Caki2 (cell line): ENCODE measurements around the gene MGAT4C. TPM values are rescaled to one million over a fixed set of nuclear protein-coding genes. Genes with fewer than 3 reads are reported as not detected.
"Not testable (repeated sequence)": the region's sequence is repeated elsewhere in the genome, so short reads cannot be mapped to it uniquely, and the experiment has no call there.

Experiments used
- DNase-seq: peaks from one replicate; pipeline ENCODE4 v3.0.0-alpha.2; 2015; ENCODE audit warnings: low read depth
- in situ Hi-C: cut with HindIII; loops from 2 replicates; pipeline ENCODE4 v1.10.0; 2016; ENCODE audit warnings: low sequenced_read_pairs, low pct_unique_long_range_greater_than_20kb, mixed read lengths
- total RNA-seq: library from RNA; depleted of rRNA; stranded (reverse); fragments of >200 nt; shearing (Covaris generic); gene quantifications from 2 replicates; pipeline ENCODE4 v1.2.3, GENCODE V29; 2014; ENCODE audit warnings: low replicate concordance

Gene MGAT4C
- total RNA-seq, 1 experiment from 2014 or later = not detected

- in situ Hi-C loops = no loop called here
- no peak for DNase-seq
Measured at GRCh38 chr12:86154620-86155019, 101.6 kb downstream of the MGAT4C start.

GRCh38 chr12:86148612-86149011 lies 107.6 kb downstream of the MGAT4C start:
- DNase-seq = no peak
- in situ Hi-C loops = no loop called here

GRCh38 chr12:86148071-86148470 lies 108.1 kb downstream of the MGAT4C start:
- DNase-seq = no peak
- in situ Hi-C loops = no loop called here

- DNase-seq = no peak
- in situ Hi-C loops = no loop called here
Measured at GRCh38 chr12:86145156-86145555, 111.0 kb downstream of the MGAT4C start.

- no peak for DNase-seq
- in situ Hi-C loops = no loop called here
Measured at GRCh38 chr12:86143162-86143561, 113.0 kb downstream of the MGAT4C start.

GRCh38 chr12:86139671-86140070 lies 116.5 kb downstream of the MGAT4C start:
- no peak for DNase-seq
- in situ Hi-C loops = no loop called here

- no peak for DNase-seq
- in situ Hi-C loops = no loop called here
Measured at GRCh38 chr12:86138770-86139169, 117.4 kb downstream of the MGAT4C start.

- in situ Hi-C loops = no loop called here
- peak; percentile 81 for DNase-seq
Measured at GRCh38 chr12:86137936-86138335, 118.3 kb downstream of the MGAT4C start.

- in situ Hi-C loops = no loop called here
- peak; percentile 42 for DNase-seq
Measured at GRCh38 chr12:86134561-86134960, 121.6 kb downstream of the MGAT4C start.

GRCh38 chr12:86126900-86127299 lies 129.3 kb downstream of the MGAT4C start:
- in situ Hi-C loops, DNase-seq: not testable (repeated sequence)

- no peak for DNase-seq
- in situ Hi-C loops = no loop called here
Measured at GRCh38 chr12:86122846-86123468, 133.2 kb downstream of the MGAT4C start.

- DNase-seq = no peak
- in situ Hi-C loops = no loop called here
Measured at GRCh38 chr12:86118161-86118560, 138.0 kb downstream of the MGAT4C start.

- DNase-seq = no peak
Measured at GRCh38 chr12:86117711-86118110, 138.5 kb downstream of the MGAT4C start.

GRCh38 chr12:86104087-86104486 lies 152.1 kb downstream of the MGAT4C start:
- in situ Hi-C loops = no loop called here
- DNase-seq = no peak

More at GRCh38 chr12:86117711-86118110, 138.5 kb downstream of the MGAT4C start:
- in situ Hi-C loops = no loop called here

GRCh38 chr12:86097161-86097560 lies 159.0 kb downstream of the MGAT4C start:
- DNase-seq = no peak
- in situ Hi-C loops = no loop called here

GRCh38 chr12:86091681-86092080 lies 164.5 kb downstream of the MGAT4C start:
- in situ Hi-C loops = no loop called here
- DNase-seq = no peak

- DNase-seq = no peak
- in situ Hi-C loops = no loop called here
Measured at GRCh38 chr12:86081843-86082242, 174.3 kb downstream of the MGAT4C start.

GRCh38 chr12:86059052-86059451 lies 197.1 kb downstream of the MGAT4C start:
- DNase-seq, in situ Hi-C loops: not testable (repeated sequence)

GRCh38 chr12:86057092-86057845 lies 198.9 kb downstream of the MGAT4C start:
- no peak for DNase-seq
- in situ Hi-C loops = no loop called here

- in situ Hi-C loops = no loop called here
- peak; percentile 85 for DNase-seq
Measured at GRCh38 chr12:86052921-86053320, 203.3 kb downstream of the MGAT4C start.
